ENCODE results near the gene ACCSL.

GRCh38 chr11:44011797-44012196 is 36.0 kb upstream of the ACCSL start:
- no peak for TF ChIP-seq SNAI2 (CRISPR knock-in tag; IDR thresholded peaks at IDR 0.05)
- TF ChIP-seq TSHZ2 (CRISPR knock-in tag; IDR thresholded peaks at IDR 0.05), result no peak
